Measurements from ENCODE around the gene AGPAT3. TPM values are rescaled to one million over a fixed set of nuclear protein-coding genes. Genes with fewer than 3 reads are reported as not detected.

The AGPAT3 gene
- total and polyA plus RNA-seq, 2 donors (not counting 3 experiments of a cell fraction or from before 2014, with no cell fraction given) = 39.9 to 76.7 TPM

- H3K27ac ChIP-seq (ENCODE audit: insufficient read depth, low read depth, low read length) = no peak overlapping the region
- H3K9ac ChIP-seq (replicated peaks; ENCODE audit: extremely low read depth, insufficient read depth, low read length) = no peak overlapping the region
- dilution Hi-C loops (cut with MboI; ENCODE audit: extremely low pct_ligation_motif_present, low sequenced_read_pairs) (no loop called here), intact Hi-C loops (cut with micrococcal nuclease) (no loop called here)
- no peaks in the 10 kb centered on the region for H4K20me1 ChIP-seq (replicated peaks; ENCODE audit: control insufficient read depth, extremely low read depth, insufficient read depth, low read length)
- peaks cover 28% of the 10 kb centered on the region for H3K79me2 ChIP-seq (ENCODE audit: control insufficient read depth, insufficient read depth, low read length)
- no peaks in the 10 kb centered on the region for H3K4me1 ChIP-seq (ENCODE audit: control insufficient read depth, extremely low read depth, insufficient read depth, low read length)
- no TSS peak for BruUV-seq (replicated peaks)
- POLR2A ChIA-PET = no interaction called here
- H2AFZ ChIP-seq (ENCODE audit: low read depth, low read length) = no peak overlapping the region
- TF ChIP-seq MAX (IDR thresholded peaks at IDR 0.05; ENCODE audit: insufficient read depth, insufficient read length) (no peak), FOS (IDR thresholded peaks at IDR 0.05; ENCODE audit: borderline replicate concordance, insufficient read depth, low read length) (no peak), JUN (IDR thresholded peaks at IDR 0.05; ENCODE audit: borderline replicate concordance, insufficient read depth, insufficient read length, low read depth) (no peak), POLR2A (IDR thresholded peaks at IDR 0.05; ENCODE audit: low read depth, low read length) (no peak), POLR2AphosphoS5 (IDR thresholded peaks at IDR 0.05; ENCODE audit: insufficient read depth, low read depth, low read length) (no peak), MYC (IDR thresholded peaks at IDR 0.05; ENCODE audit: low read depth, low read length) (no peak), GATA2 (IDR thresholded peaks at IDR 0.05; ENCODE audit: insufficient read depth, insufficient read length, low read depth, low read length) (no peak), EZH2 (IDR thresholded peaks at IDR 0.05; ENCODE audit: borderline replicate concordance, low read depth, low read length, severe bottlenecking) (no peak)
- TF ChIP-seq, protein P1, sequence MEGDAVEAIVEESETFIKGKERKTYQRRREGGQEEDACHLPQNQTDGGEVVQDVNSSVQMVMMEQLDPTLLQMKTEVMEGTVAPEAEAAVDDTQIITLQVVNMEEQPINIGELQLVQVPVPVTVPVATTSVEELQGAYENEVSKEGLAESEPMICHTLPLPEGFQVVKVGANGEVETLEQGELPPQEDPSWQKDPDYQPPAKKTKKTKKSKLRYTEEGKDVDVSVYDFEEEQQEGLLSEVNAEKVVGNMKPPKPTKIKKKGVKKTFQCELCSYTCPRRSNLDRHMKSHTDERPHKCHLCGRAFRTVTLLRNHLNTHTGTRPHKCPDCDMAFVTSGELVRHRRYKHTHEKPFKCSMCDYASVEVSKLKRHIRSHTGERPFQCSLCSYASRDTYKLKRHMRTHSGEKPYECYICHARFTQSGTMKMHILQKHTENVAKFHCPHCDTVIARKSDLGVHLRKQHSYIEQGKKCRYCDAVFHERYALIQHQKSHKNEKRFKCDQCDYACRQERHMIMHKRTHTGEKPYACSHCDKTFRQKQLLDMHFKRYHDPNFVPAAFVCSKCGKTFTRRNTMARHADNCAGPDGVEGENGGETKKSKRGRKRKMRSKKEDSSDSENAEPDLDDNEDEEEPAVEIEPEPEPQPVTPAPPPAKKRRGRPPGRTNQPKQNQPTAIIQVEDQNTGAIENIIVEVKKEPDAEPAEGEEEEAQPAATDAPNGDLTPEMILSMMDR (IDR thresholded peaks at IDR 0.05; ENCODE audit: extremely low read depth in 1 of 2, insufficient read depth in 1 of 2, low read depth in 1 of 2, low read length in 2 of 2) = no peak
- CTCF ChIA-PET = no interaction called here
- no peak for FAIRE-seq
- DNase-seq (ENCODE audit: low read depth, low spot score) = no peak
- H3K9me1 ChIP-seq (replicated peaks; ENCODE audit: control insufficient read depth, extremely low read depth, insufficient read depth, low read length) = no peaks in the 10 kb centered on the region
- no peaks in the 10 kb centered on the region for H3K27me3 ChIP-seq (ENCODE audit: control insufficient read depth in 2 of 2, insufficient read depth in 2 of 2, low read length in 2 of 2)
- no peak overlapping the region for H3K4me3 ChIP-seq (replicated peaks in 1 of 3; ENCODE audit: insufficient read depth in 1 of 3, low read depth in 1 of 3, low read length in 3 of 3)
- no peak overlapping the region for H3K4me2 ChIP-seq (ENCODE audit: insufficient read depth, low read length)
- no peaks in the 10 kb centered on the region for H3K9me3 ChIP-seq (replicated peaks; ENCODE audit: control insufficient read depth, insufficient read depth, low read length)
- no peaks in the 10 kb centered on the region for H3K36me3 ChIP-seq (ENCODE audit: control insufficient read depth in 2 of 2, extremely low read depth in 1 of 2, insufficient read depth in 2 of 2, low read length in 2 of 2)
These were observed 51.9 kb downstream of the AGPAT3 start for GRCh38 chr21:43916691-43917514.
